ENCODE results near the gene SF1. TPM values are rescaled to one million over a fixed set of nuclear protein-coding genes. Genes with fewer than 3 reads are reported as not detected.

The SF1 gene
- total and polyA plus RNA-seq, 4 experiments from 2014 or later: 48.3 to 832 (median 481) TPM

DNA sequence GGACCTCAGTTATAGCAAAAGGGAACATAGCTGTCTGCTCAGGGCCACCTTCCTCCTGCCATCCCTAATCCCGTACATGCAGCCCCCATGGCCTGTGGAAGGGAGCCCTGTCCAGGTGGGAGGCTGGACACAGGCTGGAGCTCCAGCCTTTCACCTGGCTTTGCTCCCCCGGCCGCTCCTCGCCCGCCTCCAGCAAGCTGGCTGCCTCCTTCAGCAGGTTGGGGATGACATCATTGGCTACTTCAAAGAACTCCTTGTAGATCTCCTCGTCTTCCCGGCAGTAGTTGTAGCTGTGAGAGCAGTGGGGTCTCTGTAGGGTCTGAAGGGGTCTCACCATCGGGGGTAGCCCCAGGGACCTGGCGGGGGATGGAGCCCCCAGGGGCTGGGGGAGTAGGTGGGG is 27.1 kb upstream of the SF1 start:
- POLR2A ChIA-PET (ENCODE audit: partially characterized antibody): interaction anchor here (1.0 to 9.4 kb wide), 6 partner anchors 28 to 73 kb away, joined by 3 to 143 read pairs (median 4); partner anchors contain the start of gene SF1
- Histone ChIP-seq H3K27ac (ENCODE audit: low read depth, low read length) (no peak overlapping the region), H3K9me3 (ENCODE audit: control insufficient read depth in 1 of 2, low read length in 2 of 2) (no peaks in the 10 kb centered on the region), H3K4me3 (ENCODE audit: low read length in 2 of 2) (no peak overlapping the region), H3K27me3 (ENCODE audit: insufficient read depth, low read length) (no peaks in the 10 kb centered on the region), H3K4me1 (ENCODE audit: insufficient read depth, low read length) (peaks cover 46% of the 10 kb centered on the region), H3K36me3 (ENCODE audit: insufficient read depth, low read length) (peaks cover 9% of the 10 kb centered on the region)
- intact Hi-C loops (cut with micrococcal nuclease): no loop called here
- CTCF ChIA-PET (ENCODE audit: partially characterized antibody): no interaction called here
- Mint-ChIP-seq H3K27me3 (no peaks in the 10 kb centered on the region), H3K4me1 (peaks cover 13 to 56% (median 32%) of the 10 kb centered on the region in 4 donors), H3K4me3 (peak overlapping the region in 4 of 8 donors; percentile 2 to 43 (median 15)), H3K27ac (peak overlapping the region in 3 of 7 donors; percentile 27 to 54 (median 35)), H3K9me3 (no peaks in the 10 kb centered on the region), H3K36me3 (peaks cover 11 to 36% of the 10 kb centered on the region in 2 donors)
- DNase-seq: no peak

GRCh38 chr11:64804346-64805210 is 26.2 kb upstream of the SF1 start:
- peak overlapping the region; percentile 87 to 92 (median 90) for H3K4me3 Mint-ChIP-seq
- H3K27me3 Mint-ChIP-seq: no peaks in the 10 kb centered on the region
- H3K4me1 Mint-ChIP-seq: peaks cover 11 to 49% (median 27%) of the 10 kb centered on the region in 4 donors
- intact Hi-C loops (cut with micrococcal nuclease): loop anchor here (5.0 kb wide), 1 partner anchor 38 kb away; the partner anchor contains the start of gene CDC42BPG
- no peaks in the 10 kb centered on the region for H3K9me3 Mint-ChIP-seq
- CTCF ChIA-PET (ENCODE audit: partially characterized antibody): interaction anchor here (1.0 to 2.1 kb wide), 4 partner anchors 39 to 116 kb away, joined by 3 to 10 read pairs (median 4); partner anchors contain the start of genes CDC42BPG and RASGRP2
- Histone ChIP-seq H3K27ac (ENCODE audit: low read depth, low read length) (peak overlapping the region; percentile 93), H3K27me3 (ENCODE audit: insufficient read depth, low read length) (no peaks in the 10 kb centered on the region), H3K4me3 (ENCODE audit: low read length in 2 of 2) (no peak overlapping the region), H3K9me3 (ENCODE audit: control insufficient read depth in 1 of 2, low read length in 2 of 2) (no peaks in the 10 kb centered on the region), H3K36me3 (ENCODE audit: insufficient read depth, low read length) (peaks cover 13% of the 10 kb centered on the region), H3K4me1 (ENCODE audit: insufficient read depth, low read length) (peaks cover 44% of the 10 kb centered on the region)
- H3K27ac Mint-ChIP-seq: peak overlapping the region in 6 of 7 donors; percentile 94 to 97 (median 96)
- DNase-seq: no peak
- POLR2A ChIA-PET (ENCODE audit: partially characterized antibody): interaction anchor here (1.0 to 9.4 kb wide), 12 partner anchors 10 to 73 kb away, joined by 3 to 143 read pairs (median 6); partner anchors contain the start of genes RASGRP2 and SF1
- H3K36me3 Mint-ChIP-seq: peaks cover 11 to 33% of the 10 kb centered on the region in 2 donors

DNA sequence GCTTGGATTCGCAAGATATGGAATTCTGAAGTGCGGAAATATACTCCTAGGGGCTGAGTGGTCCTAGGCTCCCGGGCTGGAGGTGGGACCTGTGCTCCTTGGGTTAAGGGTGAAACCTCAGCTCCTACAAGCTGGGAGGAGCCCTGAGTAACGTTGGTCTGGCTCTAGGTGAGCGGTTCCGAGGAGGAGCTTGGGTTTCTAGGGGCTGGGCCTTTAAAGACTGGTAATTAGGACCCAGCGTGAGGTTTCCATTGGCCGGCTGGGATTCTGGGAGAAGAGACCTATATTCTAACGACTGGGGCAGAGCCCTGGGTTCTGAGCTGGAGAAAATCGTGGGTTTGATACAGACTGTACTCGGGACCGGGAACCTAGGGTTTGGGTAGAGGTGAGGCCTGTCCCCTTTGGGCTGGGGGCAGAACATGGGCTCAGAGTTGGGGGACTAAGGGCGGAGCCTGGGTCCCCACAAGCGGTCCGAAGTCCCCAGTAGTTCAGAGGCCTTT is 25.6 kb upstream of the SF1 start:
- Histone ChIP-seq H3K4me1 (ENCODE audit: insufficient read depth, low read length) (peaks cover 38% of the 10 kb centered on the region), H3K4me3 (ENCODE audit: low read length in 2 of 2) (peak overlapping the region; percentile 79), H3K27ac (ENCODE audit: low read depth, low read length) (peak overlapping the region; percentile 93), H3K9me3 (ENCODE audit: control insufficient read depth in 1 of 2, low read length in 2 of 2) (no peaks in the 10 kb centered on the region), H3K27me3 (ENCODE audit: insufficient read depth, low read length) (no peaks in the 10 kb centered on the region), H3K36me3 (ENCODE audit: insufficient read depth, low read length) (peaks cover 19% of the 10 kb centered on the region)
- CTCF ChIA-PET (ENCODE audit: partially characterized antibody): interaction anchor here (1.0 to 2.1 kb wide), 5 partner anchors 16 to 115 kb away, joined by 3 to 12 read pairs (median 4); partner anchors contain the start of genes CDC42BPG and RASGRP2
- peak overlapping the region; percentile 87 to 92 (median 90) for H3K4me3 Mint-ChIP-seq
- peaks cover 12 to 34% of the 10 kb centered on the region in 2 donors for H3K36me3 Mint-ChIP-seq
- intact Hi-C loops (cut with micrococcal nuclease): loop anchor here (1.0 to 5.0 kb wide), 5 partner anchors 25 to 115 kb away; partner anchors contain the start of genes CDC42BPG, EHD1 and RASGRP2
- H3K27me3 Mint-ChIP-seq: no peaks in the 10 kb centered on the region
- no peaks in the 10 kb centered on the region for H3K9me3 Mint-ChIP-seq
- peak overlapping the region; percentile 94 to 97 (median 96) for H3K27ac Mint-ChIP-seq
- H3K4me1 Mint-ChIP-seq: peaks cover 7 to 45% (median 24%) of the 10 kb centered on the region in 4 donors
- POLR2A ChIA-PET (ENCODE audit: partially characterized antibody): interaction anchor here (1.0 to 9.4 kb wide), 12 partner anchors 9 to 74 kb away, joined by 3 to 143 read pairs (median 9); partner anchors contain the start of genes RASGRP2 and SF1
- no peak for DNase-seq

GRCh38 chr11:64803158-64803845 is 25.0 kb upstream of the SF1 start, which contains the start of gene MAP4K2:
TSS of gene MAP4K2 (minus strand) at chr11:64803214. CDS start at chr11:64803149, 65 bp downstream.
- ChIA-PET POLR2A (ENCODE audit: partially characterized antibody) (interaction anchor here (0.8 to 9.4 kb wide), 20 partner anchors 8 to 224 kb away, joined by 3 to 143 read pairs (median 5); partner anchors contain the start of genes MEN1, RASGRP2, SF1 and SNX15), CTCF (ENCODE audit: partially characterized antibody) (interaction anchor here (1.0 to 2.1 kb wide), 7 partner anchors 16 to 115 kb away, joined by 3 to 12 read pairs (median 4); partner anchors contain the start of genes CDC42BPG and RASGRP2)
- peaks cover 9 to 48% (median 24%) of the 10 kb centered on the region in 4 donors for H3K4me1 Mint-ChIP-seq
- peak; percentile 84 to 91 (median 89) for DNase-seq
- peak within 1 kb of the TSS; percentile 87 to 92 (median 90) for H3K4me3 Mint-ChIP-seq
- no peaks in the 10 kb centered on the region for H3K9me3 Mint-ChIP-seq
- no peaks in the 10 kb centered on the region for H3K27me3 Mint-ChIP-seq
- H3K36me3 Mint-ChIP-seq: peaks cover 14 to 39% of the 10 kb centered on the region in 2 donors
- intact Hi-C loops (cut with micrococcal nuclease): loop anchor here (1.0 to 5.0 kb wide), 5 partner anchors 24 to 115 kb away; partner anchors contain the start of genes CDC42BPG, EHD1 and RASGRP2
- peak within 1 kb of the TSS; percentile 94 to 97 (median 96) for H3K27ac Mint-ChIP-seq
- Histone ChIP-seq H3K4me3 (ENCODE audit: low read length in 2 of 2) (peak within 1 kb of the TSS; percentile 79), H3K9me3 (ENCODE audit: control insufficient read depth in 1 of 2, low read length in 2 of 2) (no peaks in the 10 kb centered on the region), H3K4me1 (ENCODE audit: insufficient read depth, low read length) (peaks cover 35% of the 10 kb centered on the region), H3K27me3 (ENCODE audit: insufficient read depth, low read length) (no peaks in the 10 kb centered on the region), H3K36me3 (ENCODE audit: insufficient read depth, low read length) (peaks cover 24% of the 10 kb centered on the region), H3K27ac (ENCODE audit: low read depth, low read length) (peak within 1 kb of the TSS; percentile 93)

- no peaks in the 10 kb centered on the region for H3K27me3 ChIP-seq (ENCODE audit: insufficient read depth, low read length)
- peak overlapping the region; percentile 57 to 93 (median 91) for H3K27ac Mint-ChIP-seq
- intact Hi-C loops (cut with micrococcal nuclease): loop anchor here (1.0 to 5.0 kb wide), 5 partner anchors 23 to 114 kb away; partner anchors contain the start of genes CDC42BPG, EHD1 and RASGRP2
- DNase-seq: peak in 4 of 5 donors; percentile 31 to 68 (median 44)
- peaks cover 9 to 43% (median 23%) of the 10 kb centered on the region in 4 donors for H3K4me1 Mint-ChIP-seq
- H3K9me3 Mint-ChIP-seq: no peaks in the 10 kb centered on the region
- no peaks in the 10 kb centered on the region for H3K9me3 ChIP-seq (ENCODE audit: control insufficient read depth in 1 of 2, low read length in 2 of 2)
- peak overlapping the region in 1 of 2 donors; percentile 57 for H3K4me3 ChIP-seq (ENCODE audit: low read length in 2 of 2)
- peaks cover 35% of the 10 kb centered on the region for H3K4me1 ChIP-seq (ENCODE audit: insufficient read depth, low read length)
- POLR2A ChIA-PET (ENCODE audit: partially characterized antibody): interaction anchor here (0.8 to 9.4 kb wide), 20 partner anchors 8 to 225 kb away, joined by 3 to 143 read pairs (median 5); partner anchors contain the start of genes MEN1, RASGRP2, SF1 and SNX15
- H3K27ac ChIP-seq (ENCODE audit: low read depth, low read length): peak overlapping the region; percentile 79
- H3K27me3 Mint-ChIP-seq: no peaks in the 10 kb centered on the region
- peaks cover 24% of the 10 kb centered on the region for H3K36me3 ChIP-seq (ENCODE audit: insufficient read depth, low read length)
- CTCF ChIA-PET (ENCODE audit: partially characterized antibody): interaction anchor here (0.9 to 2.1 kb wide), 6 partner anchors 15 to 58 kb away, joined by 3 to 12 read pairs (median 6); partner anchors contain the start of genes RASGRP2 and SF1
- peaks cover 11 to 37% of the 10 kb centered on the region in 2 donors for H3K36me3 Mint-ChIP-seq
- H3K4me3 Mint-ChIP-seq: peak overlapping the region; percentile 80 to 86 (median 83)
Observed at GRCh38 chr11:64802370-64803157, 24.2 kb upstream of the SF1 start.
